GM18508 (cell line): ENCODE measurements around the gene PSAP.
"Not testable (repeated sequence)": the region's sequence is repeated elsewhere in the genome, so short reads cannot be mapped to it uniquely, and the experiment has no call there.

Experiments used
- ATAC-seq: cut with Tn5 transposase; IDR thresholded peaks from one replicate; pipeline ENCODE4 v1.9.1; 2021; ENCODE audit warnings: moderate number of reproducible peaks; ENCODE audit not compliant: insufficient read depth, unreplicated experiment

PSAP gene

DNA sequence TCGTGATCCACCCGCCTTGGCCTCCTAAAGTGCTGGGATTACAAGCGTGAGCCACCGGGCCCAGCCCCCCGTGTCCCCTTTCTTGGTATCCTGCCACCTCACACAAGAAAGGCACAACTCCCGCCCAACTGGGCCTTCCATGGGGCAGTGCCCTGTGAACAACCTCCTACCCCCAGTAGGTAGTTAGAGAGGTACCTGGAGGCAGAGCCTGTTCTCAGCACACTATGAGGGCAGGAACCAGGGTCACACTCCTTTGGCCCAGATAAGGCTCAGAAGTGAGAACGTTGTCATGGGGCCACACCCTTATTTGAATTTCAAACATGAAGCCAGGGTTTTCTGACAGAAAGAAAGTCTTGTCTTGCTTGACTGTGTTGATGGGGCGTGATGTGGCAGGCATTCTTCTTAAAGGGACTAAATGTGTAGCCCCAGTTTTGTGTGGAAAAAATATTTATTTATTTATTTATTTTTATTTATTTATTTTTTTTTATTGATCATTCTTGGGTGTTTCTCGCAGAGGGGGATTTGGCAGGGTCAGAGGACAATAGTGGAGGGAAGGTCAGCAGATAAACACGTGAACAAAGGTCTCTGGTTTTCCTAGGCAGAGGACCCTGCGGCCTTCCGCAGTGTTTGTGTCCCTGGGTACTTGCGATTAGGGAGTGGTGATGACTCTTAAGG, 23.8 kb upstream of the PSAP start:
- ATAC-seq, result not testable (repeated sequence)

DNA sequence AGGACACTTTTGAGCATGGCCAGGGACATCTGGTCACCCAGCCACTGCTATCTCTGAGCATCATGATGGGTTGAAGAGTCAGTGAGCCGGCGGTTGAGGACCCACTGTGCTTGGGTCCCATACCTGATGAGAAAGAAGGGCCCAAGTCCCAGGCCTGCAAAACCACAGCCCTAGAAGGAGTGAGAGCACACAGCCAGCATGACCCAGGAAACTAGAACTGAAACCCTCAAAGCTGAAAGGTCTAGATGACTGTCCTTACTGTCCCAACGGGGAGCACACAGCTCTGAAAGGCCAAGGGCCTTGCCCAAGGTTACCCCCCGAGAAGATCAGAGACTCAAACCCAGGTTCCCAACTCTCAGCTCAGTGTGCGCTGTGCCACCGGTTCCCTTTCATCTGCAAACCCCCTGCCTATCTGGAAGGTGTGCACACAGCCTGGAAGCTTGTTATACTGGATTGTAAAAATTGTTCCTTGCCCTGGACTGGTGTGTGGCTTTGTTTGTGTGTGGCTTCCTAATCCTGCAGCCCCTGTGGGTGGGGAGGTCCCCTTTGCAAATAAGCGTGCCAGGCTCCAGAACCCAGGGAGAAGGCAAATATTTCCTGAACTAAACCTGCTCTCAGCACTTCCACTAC, 22.6 kb upstream of the PSAP start:
- ATAC-seq, result peak; percentile 87

DNA sequence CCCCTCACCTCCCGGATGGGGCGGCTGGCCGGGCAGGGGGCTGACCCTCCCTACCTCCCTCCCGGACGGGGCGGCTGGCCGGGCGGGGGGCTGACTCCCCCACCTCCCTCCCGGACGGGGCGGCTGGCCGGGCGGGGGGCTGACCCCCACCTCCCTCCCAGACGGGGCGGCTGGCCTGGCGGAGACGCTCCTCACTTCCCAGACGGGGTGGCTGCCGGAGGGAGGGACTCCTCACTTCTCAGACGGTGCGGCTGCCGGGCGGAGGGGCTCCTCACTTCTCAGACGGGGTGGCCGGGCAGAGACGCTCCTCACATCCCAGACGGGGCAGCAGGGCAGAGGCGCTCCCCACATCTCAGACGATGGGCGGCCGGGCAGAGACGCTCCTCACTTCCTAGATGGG, 18.6 kb upstream of the PSAP start:
- ATAC-seq, result not testable (repeated sequence)

DNA sequence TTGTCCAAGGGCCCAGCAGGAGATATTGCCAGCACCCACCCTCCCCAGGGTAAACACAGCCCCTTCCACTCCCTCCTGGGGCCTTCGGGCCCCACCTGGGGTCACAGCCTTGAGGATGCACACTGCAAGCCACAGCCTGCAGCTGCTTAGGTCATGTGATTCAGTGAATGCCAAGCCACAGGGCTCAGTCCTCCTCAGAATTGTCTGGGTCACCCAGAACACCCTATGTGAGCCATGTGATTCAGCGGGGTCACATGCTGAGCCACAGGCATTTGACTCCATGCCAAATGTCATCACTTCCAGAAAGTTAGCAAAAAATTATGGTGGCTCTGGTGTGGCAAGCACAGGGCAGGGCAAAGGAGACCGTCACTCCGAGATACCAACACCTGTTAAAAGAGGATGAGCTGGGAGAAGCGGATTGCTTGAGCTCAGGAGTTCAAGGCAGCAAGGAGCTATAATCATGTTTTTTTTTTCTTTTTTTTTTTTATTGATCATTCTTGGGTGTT, 17.2 kb upstream of the PSAP start:
- no peak for ATAC-seq

DNA sequence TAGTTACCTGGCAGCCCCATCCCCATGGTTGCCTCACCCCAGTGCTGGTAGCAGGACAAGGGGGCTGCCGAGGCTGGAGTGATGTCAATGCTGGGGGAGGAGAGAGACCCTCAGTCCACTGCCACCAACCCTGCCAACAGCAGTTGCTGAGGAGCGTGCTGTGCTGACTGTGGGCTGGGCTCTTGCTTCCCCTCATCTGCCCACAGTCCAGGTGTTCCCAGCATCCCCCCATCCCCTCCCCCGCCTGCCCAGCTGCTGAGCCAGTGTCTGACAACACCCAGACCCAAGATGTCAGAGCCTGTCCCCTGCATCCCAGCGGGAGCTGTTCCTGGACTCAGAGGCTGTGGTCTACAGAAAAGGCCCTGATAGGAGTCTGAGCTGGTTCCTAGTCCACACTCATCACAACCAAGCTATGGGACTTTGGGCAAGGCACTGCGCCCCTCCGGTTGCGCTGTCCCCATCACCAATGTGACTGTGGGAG, 14.6 kb upstream of the PSAP start:
- ATAC-seq, result no peak

DNA sequence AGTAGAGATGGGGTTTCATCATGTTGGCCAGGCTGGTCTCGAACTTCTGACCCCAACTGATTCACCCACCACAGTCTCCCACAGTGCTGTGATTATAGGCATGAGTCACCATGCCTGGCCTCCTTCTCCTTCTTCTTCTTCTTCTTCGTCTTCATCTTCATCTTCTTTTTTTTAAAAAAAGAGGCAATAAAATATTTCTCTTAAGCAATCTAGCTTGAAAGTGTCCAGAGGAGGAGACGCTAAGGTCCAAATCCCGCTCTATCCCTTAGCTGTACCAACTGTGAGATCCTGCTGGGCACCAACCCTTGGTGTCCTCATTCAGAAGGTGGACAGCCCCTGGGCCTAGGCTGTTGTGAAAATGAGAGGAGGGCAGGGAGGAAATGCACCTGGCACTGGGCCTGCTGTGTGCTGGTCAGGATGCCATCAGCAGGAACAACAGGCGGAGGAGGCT, 13.9 kb upstream of the PSAP start:
- ATAC-seq, result no peak

DNA sequence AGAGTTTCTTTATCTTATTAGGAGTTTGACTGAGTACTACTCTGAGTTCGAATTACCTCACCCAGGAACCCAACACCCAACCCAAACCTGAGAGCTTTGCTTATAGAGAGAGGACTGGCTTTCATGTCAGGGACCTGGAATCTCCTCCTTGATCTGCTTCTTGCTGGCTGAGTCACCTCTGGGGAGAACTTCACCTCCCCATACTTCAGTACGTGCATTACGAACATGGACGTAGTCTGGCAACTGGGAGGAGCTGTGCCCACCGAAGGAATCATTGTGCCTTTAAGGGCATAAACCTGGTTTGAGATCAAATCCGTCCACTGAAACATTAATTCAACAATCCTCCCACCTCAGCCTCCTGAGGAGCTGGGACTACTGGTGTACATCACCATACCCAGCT, 12.2 kb upstream of the PSAP start:
- no peak for ATAC-seq

DNA sequence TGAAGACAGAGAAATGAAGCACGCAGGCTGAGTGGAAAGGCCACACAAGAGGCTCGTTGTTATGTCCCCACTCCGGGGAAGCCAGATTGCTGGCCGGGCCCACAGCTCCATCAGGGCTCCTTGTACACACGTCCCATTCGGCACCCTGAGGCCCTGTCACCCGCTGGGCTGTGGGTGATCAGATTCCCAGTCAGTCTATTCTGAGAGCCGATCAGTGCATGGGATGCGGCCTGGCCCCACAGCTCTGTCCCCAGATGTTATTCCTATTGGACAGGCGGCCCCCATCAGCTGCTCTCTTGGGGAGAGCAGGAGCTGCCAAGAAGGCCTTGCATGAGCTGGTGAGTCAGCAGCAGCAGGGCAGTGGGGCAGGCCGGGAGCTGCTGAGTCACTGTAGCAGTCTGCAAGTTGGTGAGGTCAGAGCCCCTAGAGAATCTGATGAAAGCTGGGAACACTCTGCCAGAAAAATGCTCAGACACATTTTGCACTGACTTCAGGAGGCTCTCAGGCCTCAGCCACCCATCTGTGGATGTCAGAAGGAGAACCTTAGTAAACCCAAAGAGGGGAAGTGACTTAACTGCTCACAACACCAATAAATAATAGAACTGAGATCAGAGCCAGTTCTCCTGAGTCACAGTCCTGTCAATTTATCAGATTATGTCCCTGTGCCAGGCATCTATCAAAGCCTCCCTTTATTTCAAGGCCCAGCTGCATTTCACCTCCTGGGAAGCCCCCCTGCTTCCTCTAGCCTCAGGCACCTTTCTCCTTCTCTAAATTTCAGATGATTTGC, 9.4 kb upstream of the PSAP start:
- ATAC-seq, result no peak

DNA sequence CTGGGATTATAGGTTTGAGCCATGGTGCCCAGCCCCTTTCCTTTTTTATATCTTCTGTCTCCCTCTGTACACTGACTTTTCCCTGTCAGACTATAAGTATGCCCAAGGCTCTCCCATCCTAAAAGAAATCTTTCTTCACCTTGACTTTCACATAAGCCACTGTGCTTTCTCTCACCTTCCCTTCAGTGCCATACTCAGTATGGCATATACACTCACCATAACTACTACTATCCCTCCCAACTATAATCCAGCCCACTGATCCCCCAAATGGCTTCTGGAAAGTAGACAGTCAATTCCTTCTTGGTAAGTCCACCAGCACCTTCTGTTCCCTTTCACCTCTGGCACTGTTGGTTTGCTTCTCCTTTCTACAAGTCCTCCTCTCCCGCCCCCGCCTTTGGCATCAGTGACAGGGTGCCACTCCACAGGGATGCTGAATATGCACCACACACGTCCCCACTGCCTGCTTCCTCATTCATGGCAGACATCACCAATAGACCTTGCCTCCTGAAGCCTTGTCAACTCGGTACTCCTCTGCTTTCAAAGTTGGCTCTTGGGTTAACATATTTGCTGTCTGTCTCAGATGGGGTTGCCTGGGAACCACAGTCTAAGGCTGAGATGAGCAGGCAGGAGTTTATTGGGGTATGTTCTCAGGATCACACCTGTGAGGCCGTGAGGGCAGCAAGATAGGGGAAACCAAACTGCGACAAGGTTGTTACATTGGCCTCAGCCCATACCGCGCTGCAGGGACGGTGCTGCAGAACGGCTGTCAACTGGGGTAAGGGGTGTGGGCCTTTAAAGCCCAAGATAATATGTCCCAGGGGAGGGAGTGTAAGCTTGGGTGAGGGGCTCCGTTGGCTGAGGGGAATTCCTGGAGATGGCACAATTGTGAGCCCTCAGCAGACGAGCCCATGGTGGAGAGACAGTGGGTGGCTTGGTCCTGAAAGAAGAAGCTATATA, 7.2 kb upstream of the PSAP start:
- no peak for ATAC-seq

DNA sequence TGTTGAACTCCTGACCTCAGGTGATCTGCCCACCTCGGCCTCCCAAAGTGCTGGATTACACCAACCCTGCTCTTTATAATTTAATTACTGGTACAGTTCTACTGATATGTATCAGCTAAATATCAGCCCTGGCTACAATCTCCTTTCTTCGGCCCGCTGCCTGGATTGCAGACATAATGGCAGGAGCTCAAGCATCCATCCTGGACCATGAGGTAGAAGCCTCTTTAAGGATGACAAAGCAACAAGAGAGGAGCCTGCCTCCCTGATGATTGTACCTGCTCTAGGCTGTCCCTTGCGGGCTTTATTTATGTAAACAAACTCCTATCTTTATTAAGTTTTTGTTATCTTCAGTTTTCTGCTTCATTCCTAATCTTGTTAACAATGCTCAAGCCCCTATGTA, 5.6 kb upstream of the PSAP start:
- ATAC-seq, result no peak

DNA sequence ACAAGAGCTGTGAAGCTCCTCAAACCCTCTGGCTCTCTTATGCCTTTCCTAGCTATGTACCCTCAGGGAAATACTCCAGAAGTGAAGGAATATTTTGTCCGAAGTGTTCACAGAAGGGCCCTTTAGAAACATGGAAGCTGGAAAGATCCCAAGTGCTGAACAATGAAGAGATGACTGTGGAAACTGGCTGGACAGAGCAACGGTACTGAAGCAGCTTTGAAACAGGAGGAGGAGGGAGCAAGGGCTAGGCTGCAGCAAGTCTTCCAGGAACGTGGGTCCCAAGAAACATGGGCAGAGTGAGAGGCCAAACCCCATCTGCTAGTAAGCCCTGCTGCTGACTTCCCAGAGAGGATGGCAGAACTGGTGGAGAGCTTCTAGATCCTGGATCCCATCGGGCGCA, 3.0 kb upstream of the PSAP start:
- ATAC-seq, result no peak

DNA sequence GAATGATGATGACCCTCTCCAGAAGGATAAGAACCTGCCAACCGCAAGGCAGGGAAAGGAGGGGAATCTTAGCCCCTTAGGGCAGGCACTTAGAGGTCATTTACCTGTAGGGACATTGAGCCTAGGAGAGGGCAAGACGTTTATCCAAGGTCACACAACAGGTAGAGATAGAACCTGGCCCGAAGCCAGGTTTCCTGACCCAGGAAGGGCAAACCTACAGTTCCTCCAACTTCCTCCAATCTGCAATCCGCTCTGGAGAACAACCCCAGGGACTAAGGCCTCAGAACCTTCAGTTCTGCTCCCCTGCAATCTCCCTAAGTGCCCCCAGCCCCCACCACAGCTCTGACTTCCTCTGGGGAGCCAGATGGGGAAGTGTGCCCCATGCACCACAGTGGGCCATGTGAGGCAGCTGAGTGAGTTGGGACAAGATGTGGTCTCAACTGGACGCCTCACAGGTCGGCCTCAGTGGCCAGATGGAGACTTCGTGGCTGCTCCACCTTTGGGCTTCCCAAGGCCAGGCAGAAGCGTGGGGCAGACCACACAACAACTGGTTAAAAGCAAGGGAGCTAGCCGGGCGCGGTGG, 1.4 kb upstream of the PSAP start:
- no peak for ATAC-seq

DNA sequence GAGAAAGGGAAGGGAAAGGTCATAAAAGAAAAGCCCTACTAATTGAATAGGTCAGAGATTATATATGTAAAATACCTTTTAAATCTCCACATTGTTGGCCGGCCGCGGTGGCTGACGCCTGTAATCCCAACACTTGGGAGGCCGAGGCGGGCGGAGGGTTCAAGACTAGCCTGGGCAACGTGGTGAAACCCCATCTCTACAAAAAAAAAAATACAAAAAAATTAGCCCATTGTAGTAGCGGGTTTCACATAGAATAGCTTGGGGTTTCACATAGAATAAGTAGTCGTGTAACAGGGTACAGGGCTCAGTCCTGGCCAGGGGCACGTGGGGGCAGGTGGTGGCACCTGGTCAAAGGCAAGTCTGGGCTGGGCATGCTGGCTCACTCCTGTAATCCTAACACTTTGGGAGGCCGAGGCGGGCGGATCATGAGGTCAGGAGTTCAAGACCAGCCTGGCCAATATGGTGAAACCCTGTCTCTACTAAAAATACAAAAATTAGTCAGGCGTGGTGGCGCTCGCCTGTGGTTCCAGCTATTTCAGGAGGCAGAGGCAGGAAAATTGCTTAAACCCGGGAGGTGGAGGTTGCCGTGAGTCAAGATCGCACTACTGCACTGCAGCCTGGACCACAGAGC, 529 bp upstream of the PSAP start:
- ATAC-seq, result not testable (repeated sequence)

DNA sequence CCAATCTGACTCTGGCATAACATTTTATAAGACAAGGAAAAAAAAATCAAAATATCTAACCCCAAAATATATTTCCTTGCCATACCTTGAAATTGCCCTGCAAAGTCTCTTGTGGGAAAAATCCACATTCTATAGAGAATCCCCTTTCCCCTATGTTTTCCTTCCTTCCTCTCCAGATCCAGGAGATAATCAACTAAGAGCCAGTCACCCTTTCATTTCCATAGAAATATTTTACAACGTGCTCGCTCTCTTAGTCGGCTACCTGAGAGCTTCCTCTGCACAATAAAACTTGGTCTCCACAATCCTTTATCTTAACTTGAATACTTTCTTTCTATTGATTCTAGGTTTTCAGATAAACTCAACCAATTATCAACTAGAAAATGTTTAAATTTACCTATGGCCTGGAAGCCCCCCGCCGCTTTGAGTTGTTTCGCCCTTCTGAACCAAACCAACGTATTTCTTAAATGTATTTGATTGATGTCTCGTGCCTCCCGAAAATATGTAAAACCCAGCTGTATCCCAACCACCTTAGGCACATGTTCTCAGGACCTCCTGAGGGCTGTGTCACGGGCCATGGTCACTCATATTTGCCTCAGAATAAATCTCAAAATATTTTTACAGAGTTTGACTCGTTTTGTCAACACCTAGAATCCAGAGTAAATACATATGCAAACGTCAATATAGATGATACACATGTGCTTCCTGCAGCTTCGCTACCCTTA, 869 bp downstream of the PSAP start:
- ATAC-seq, result no peak

DNA sequence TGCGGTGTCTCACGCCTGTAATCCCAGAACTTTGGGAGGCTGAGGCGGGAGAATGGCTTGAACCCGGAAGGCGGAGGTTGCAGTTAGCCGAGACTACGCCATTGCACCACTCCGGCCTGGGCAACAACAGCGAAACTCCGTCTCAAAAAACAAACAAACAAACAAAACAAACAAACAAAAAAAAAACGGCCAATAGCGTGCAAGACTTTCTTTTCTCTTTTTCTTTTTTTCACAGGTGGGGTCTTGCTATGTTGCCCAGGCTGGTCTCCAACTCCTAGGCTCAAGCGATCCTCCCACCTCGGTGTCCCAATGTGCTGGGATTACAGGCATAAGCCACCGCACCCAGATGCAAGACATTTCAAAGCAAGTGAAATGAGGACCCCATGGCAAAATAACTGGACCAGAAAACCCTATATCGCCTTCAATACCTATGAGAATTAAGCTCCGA, 1.6 kb downstream of the PSAP start:
- no peak for ATAC-seq

DNA sequence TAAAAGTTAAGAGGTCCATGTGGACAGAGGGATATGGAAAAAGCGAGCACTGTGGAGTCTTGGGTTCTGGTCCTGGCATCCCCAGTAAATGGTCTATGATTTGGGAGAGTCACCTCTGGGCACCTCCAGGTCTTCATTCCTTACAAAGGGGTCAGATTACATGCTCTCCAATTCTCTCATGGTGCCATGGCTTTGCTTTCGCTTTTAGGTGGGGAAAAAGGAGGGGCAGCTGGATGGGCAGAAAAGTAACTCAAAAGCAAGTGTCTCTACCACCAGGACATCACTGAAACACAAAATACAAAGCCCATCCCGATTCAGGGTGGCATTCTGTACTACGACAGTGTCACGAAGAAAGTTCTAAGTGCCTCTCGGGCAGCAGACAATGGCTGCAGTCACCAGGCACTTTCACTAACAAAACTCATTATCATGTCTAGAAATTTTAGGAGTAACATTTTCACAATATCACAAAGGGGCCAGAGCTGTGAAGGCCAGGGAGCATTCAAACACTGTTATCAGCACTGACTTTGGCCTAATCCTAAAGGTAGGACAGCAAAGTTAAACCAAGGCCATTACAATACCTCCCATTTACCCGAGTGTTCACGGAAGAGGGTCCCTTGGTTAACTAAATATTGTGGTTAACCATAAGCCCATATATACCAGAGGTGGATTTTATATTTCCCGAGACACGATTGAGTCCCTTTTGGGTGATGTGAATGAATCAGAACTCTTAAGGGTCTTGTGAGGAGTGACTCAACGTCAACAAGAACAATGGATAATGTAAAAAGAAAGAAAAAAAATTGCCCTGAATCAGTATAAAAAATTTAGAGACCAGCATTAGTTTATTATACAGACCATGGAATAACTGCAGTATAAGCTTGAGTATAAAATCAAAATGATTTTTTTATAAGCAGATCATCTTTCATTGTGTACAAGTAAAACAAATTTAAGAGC, 2.5 kb downstream of the PSAP start:
- no peak for ATAC-seq

DNA sequence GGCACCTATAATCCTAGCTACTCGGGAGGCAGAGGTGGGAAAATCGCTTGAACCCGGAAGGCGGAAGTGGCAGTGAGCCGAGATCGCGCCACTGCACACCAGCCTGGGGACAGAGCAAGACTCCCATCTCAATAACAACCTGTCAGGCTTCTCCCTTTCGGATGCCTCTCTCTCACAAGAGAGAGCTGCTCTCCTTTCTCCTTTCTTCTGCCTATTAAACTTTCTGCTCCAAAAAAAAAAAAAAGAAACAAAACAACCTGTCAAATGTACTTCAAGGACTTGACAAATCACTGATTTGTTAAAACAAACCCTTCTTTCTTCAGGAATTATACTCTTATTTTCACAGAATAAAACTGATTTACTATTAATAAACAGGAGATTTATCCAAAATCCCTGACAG, 3.6 kb downstream of the PSAP start:
- ATAC-seq, result no peak
